ENCODE results near the gene ULK4.
"Not testable (repeated sequence)": the region's sequence is repeated elsewhere in the genome, so short reads cannot be mapped to it uniquely, and the experiment has no call there.

Gene ULK4

DNA sequence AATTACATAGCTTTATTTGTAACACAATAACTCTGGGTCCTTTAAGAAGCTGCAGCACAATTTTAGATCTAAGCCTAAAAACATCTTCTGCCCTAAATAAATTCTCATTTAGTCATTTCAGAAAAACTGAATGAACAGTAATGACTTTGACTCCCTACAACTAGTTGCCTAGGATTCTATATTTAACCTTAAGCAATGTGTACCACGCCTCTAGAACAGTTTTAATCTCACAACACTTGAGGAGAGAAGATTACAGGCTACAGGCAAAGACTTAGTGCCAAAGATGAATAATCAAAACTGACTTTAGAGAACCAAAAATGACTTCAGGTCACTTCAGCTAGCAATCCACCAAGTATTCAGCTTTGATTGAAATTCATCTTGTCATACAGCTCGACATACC is 192.8 kb downstream of the ULK4 start:
- TF ChIP-seq ZNF600 (tag by site-specific recombination; IDR thresholded peaks at IDR 0.05) = no peak
- TF ChIP-seq ZNF354C (tag by site-specific recombination; IDR thresholded peaks at IDR 0.05; ENCODE audit: borderline replicate concordance, low read depth) = no peak
- no peak for TF ChIP-seq ZNF16 (tag by site-specific recombination; IDR thresholded peaks at IDR 0.05; ENCODE audit: low read depth)
- TF ChIP-seq, protein P1, sequence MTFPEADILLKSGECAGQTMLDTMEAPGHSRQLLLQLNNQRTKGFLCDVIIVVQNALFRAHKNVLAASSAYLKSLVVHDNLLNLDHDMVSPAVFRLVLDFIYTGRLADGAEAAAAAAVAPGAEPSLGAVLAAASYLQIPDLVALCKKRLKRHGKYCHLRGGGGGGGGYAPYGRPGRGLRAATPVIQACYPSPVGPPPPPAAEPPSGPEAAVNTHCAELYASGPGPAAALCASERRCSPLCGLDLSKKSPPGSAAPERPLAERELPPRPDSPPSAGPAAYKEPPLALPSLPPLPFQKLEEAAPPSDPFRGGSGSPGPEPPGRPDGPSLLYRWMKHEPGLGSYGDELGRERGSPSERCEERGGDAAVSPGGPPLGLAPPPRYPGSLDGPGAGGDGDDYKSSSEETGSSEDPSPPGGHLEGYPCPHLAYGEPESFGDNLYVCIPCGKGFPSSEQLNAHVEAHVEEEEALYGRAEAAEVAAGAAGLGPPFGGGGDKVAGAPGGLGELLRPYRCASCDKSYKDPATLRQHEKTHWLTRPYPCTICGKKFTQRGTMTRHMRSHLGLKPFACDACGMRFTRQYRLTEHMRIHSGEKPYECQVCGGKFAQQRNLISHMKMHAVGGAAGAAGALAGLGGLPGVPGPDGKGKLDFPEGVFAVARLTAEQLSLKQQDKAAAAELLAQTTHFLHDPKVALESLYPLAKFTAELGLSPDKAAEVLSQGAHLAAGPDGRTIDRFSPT (tag by site-specific recombination; IDR thresholded peaks at IDR 0.05) = no peak
- no peak for TF ChIP-seq ZNF24 (tag by site-specific recombination; IDR thresholded peaks at IDR 0.05)
- no peak for TF ChIP-seq ZNF175 (tag by site-specific recombination; IDR thresholded peaks at IDR 0.05)
- TF ChIP-seq, protein P2, sequence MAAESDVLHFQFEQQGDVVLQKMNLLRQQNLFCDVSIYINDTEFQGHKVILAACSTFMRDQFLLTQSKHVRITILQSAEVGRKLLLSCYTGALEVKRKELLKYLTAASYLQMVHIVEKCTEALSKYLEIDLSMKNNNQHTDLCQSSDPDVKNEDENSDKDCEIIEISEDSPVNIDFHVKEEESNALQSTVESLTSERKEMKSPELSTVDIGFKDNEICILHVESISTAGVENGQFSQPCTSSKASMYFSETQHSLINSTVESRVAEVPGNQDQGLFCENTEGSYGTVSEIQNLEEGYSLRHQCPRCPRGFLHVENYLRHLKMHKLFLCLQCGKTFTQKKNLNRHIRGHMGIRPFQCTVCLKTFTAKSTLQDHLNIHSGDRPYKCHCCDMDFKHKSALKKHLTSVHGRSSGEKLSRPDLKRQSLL (tag by site-specific recombination; IDR thresholded peaks at IDR 0.05) = no peak
- no peak for TF ChIP-seq ZNF48 (tag by site-specific recombination; IDR thresholded peaks at IDR 0.05)
- no peak for TF ChIP-seq WT1 (tag by site-specific recombination; IDR thresholded peaks at IDR 0.05)
- TF ChIP-seq SP2 (tag by site-specific recombination; IDR thresholded peaks at IDR 0.05) = no peak
- TF ChIP-seq ZNF624 (tag by site-specific recombination; IDR thresholded peaks at IDR 0.05) = no peak
- no peak for TF ChIP-seq ZNF501 (tag by site-specific recombination; IDR thresholded peaks at IDR 0.05)
- no peak for TF ChIP-seq GFI1B (tag by site-specific recombination; IDR thresholded peaks at IDR 0.05)
- TF ChIP-seq OVOL3 (tag by site-specific recombination; IDR thresholded peaks at IDR 0.05) = no peak
- TF ChIP-seq ZNF670 (tag by site-specific recombination; IDR thresholded peaks at IDR 0.05; ENCODE audit: low read depth) = no peak
- ChIA-PET POLR2A (no interaction called here), CTCF (no interaction called here)
- H3K27ac ChIP-seq (ENCODE audit: extremely low read depth, low read depth, low read length) = no peak overlapping the region
- no peaks in the 10 kb centered on the region for H3K4me1 ChIP-seq (ENCODE audit: control insufficient read depth, insufficient read depth, low read length)
- no peak overlapping the region for H3K4me3 ChIP-seq (ENCODE audit: low read depth, low read length)
- H3K36me3 ChIP-seq (ENCODE audit: control insufficient read depth in 2 of 2, insufficient read depth in 1 of 2, low read length in 2 of 2) = no peaks in the 10 kb centered on the region
- H3K9me3 ChIP-seq (ENCODE audit: control insufficient read depth, insufficient read depth, low read depth, low read length) = no peaks in the 10 kb centered on the region

DNA sequence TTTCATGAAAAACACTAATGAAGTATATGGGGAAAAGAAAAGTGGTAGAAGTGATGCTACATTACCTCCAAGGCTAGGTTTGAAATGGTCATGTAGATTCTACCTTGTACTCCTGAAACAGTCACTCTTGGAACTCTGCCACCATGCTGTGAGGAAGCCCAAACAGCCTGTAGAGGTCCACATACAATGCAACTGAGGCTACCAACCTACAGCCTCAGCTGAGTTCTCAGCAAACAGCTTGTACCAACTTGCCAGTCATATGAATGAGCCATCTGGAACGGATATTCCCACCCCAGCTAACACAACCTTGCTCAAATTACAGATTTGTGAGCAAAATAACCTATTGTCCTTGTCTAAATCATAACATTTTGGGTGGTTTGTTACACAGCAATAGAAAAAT is 193.5 kb downstream of the ULK4 start:
- Histone ChIP-seq H3K36me3 (ENCODE audit: control insufficient read depth in 2 of 2, insufficient read depth in 1 of 2, low read length in 2 of 2) (no peaks in the 10 kb centered on the region), H3K9me3 (ENCODE audit: control insufficient read depth, insufficient read depth, low read depth, low read length) (no peaks in the 10 kb centered on the region), H3K4me3 (ENCODE audit: low read depth, low read length) (no peak overlapping the region), H3K27ac (ENCODE audit: extremely low read depth, low read depth, low read length) (no peak overlapping the region), H3K4me1 (ENCODE audit: control insufficient read depth, insufficient read depth, low read length) (no peaks in the 10 kb centered on the region)
- CTCF ChIA-PET = no interaction called here
- POLR2A ChIA-PET = no interaction called here
- TF ChIP-seq ZNF707 (tag by site-specific recombination; IDR thresholded peaks at IDR 0.05) = no peak
- no peak for TF ChIP-seq KLF1 (tag by site-specific recombination; IDR thresholded peaks at IDR 0.05)
- TF ChIP-seq ZNF138 (tag by site-specific recombination; IDR thresholded peaks at IDR 0.05; ENCODE audit: borderline replicate concordance) = no peak
- TF ChIP-seq YY2 (tag by site-specific recombination; IDR thresholded peaks at IDR 0.05) = no peak
- TF ChIP-seq ZNF394 (tag by site-specific recombination; IDR thresholded peaks at IDR 0.05; ENCODE audit: borderline replicate concordance) = no peak
- TF ChIP-seq ZNF658 (tag by site-specific recombination; IDR thresholded peaks at IDR 0.05) = no peak
- TF ChIP-seq KLF10 (tag by site-specific recombination; IDR thresholded peaks at IDR 0.05) = no peak

DNA sequence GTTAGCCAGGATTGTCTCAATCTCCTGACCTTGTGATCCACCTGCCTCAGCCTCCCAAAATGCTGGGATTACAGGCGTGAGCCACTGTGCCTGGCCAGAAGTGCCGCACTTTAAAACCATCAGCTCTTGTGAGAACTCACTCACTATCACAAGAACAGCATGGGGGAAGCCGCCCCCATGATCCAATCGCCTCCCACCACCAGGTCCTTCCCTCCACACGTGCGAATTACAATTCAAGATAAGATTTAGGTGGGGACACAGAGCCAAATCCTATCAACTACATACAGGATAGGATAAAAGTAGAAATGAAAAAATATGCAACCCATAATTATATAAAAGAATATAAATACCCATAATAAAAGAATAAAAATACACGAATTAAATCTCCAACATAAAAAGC is 199.0 kb downstream of the ULK4 start:
- H3K9me3 ChIP-seq (ENCODE audit: control insufficient read depth, insufficient read depth, low read depth, low read length); H3K4me1 ChIP-seq (ENCODE audit: control insufficient read depth, insufficient read depth, low read length); H3K27ac ChIP-seq (ENCODE audit: extremely low read depth, low read depth, low read length); H3K36me3 ChIP-seq (ENCODE audit: control insufficient read depth in 2 of 2, insufficient read depth in 1 of 2, low read length in 2 of 2); POLR2A ChIA-PET; H3K4me3 ChIP-seq (ENCODE audit: low read depth, low read length): not testable (repeated sequence)
- CTCF ChIA-PET = interaction anchor here (0.7 kb wide), 1 partner anchor 1440 kb away, joined by 3 read pairs; no protein-coding TSS in a partner anchor
